HG02623 (cell line): ENCODE data around the gene FARS2.

ENCODE experiments used
- ATAC-seq: cut with Tn5 transposase; IDR thresholded peaks from one replicate; pipeline ENCODE4 v1.9.1; 2021; ENCODE audit warnings: moderate library complexity; ENCODE audit not compliant: unreplicated experiment

The FARS2 gene

GRCh38 chr6:5285081-5285480, 23.8 kb downstream of the FARS2 start:
- no peak for ATAC-seq

DNA sequence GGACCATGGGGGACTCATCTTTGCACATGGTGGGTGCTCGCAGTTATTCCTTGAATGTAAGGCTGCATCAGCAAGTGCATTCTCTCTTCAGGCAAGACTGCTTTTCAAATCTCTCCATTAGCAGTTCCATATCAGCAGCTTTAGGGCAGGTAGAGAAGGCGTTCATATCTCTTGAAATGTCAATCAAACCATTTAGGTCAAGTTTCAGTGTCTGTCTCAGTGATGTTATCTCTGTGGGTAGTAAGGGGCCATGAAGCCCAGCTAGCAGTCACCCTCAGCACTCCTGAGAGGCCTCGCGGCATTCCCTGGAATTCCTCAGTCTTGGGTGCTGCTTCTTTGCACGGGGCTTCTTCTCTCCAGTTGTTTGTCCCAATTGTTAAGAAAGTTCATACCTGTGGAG, 24.2 kb downstream of the FARS2 start:
- no peak for ATAC-seq

DNA sequence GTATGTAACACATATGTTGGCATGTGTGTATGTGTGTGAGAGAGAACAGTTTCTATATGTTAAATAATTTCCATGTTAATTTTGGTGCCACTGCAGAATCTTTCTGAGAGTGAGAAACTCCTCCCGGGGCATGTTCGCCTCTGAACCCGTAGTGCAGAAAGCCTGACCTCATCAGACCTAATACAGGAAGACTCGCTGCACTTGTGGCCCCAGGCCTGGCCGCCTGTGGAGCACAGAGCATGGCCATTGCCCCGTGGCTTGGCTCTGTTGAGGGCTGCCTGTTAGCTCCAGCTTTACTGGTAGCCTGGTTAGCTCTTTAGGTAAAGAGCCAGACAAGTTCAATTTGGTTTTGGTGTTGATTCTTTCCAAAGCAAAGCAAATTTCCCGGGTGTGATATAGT, 25.5 kb downstream of the FARS2 start:
- no peak for ATAC-seq

DNA sequence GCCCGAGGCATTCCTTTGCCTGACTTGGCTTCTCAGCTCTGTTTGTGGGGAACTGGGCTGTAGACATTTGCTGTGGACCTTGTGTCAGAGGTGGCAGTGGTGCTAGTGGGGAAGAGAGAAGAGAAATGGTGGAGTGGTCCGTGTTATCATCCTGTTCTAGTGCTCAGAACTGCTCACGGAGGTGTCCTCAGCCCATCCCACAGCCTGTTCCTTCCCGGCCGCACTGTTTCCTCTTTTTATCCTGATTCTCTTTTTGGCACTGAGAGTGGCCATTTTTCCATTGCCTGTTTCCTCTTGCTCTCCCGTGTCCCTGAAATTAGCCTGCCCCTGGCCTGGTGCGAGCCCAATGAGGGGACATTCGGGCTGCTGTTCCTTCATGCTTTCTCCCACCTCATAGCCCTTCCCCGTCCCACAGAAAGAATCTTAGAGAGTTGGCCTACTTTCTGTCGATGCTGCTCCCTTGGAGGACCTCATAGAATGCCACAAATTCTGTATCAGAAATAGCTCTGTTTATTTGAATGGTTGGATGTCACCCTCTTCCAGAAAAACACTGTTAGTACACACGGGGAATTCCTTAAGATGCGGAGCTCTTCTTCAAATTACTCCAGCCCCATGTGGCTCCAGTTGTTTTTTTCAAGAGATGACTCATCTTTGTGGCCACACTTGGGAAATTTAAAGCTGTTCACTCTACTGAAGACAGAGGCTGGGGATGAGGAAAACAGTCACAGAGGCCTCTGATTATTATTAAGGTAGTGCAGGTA, 26.1 kb downstream of the FARS2 start:
- ATAC-seq: no peak

DNA sequence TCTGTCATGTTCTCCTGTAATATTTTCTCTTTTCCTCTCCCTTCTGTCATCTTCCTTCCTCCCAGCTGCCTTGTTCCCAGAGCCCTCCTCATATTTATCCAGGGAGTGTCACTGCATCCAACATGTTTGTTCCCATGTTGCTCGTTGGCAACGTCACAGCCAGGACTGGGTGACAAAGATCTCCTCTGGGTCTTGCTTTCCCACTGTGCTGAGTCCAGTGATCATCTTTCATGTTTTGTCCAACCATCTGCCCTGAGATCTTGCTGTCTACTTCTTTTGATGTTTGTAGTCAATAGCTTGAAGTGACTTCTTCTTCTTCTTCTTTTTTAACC, 26.6 kb downstream of the FARS2 start:
- no peak for ATAC-seq

DNA sequence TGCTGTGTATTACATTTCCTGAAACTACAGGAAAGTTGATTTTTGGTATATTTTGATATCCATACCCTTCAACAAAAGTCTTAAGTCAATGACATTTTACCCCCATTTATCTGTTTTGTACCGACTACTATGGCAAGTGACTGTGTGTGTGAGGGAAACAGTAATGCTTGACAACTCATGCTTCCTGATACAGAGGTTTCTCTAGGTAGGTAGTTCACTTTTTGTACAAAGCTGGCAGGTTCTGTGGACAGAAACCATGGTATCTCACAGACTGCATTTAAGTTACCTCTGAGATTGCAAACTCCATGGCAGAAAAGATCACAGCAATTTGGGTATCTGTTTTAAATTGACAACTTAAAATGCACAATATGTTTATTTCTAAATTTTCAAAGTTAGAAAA, 28.8 kb downstream of the FARS2 start:
- no peak for ATAC-seq

- ATAC-seq: no peak
Observed at GRCh38 chr6:5290500-5290899, 29.2 kb downstream of the FARS2 start.

GRCh38 chr6:5292154-5292553, 30.8 kb downstream of the FARS2 start:
- no peak for ATAC-seq

GRCh38 chr6:5293692-5294091, 32.4 kb downstream of the FARS2 start:
- ATAC-seq: no peak

GRCh38 chr6:5294392-5295211, 33.3 kb downstream of the FARS2 start:
- no peak for ATAC-seq

DNA sequence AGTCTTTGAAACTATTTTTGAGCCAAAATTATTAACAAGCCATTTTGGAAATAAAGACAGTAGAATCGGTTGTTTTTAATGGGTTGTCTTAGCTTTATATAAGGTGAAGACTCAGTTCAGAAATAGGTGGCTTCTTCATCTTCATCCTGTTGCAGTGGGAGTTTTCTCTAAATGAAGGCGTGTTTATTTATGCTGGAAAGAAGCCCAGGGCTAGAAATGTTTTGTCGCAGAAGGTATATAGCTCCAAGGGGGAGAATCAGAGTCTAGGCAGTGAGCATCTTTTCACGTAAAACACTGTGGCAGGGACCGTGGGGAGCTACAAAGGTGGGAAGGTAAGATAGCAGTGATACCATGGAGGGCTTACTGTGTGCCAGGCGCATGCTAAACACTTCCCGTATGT, 34.3 kb downstream of the FARS2 start:
- no peak for ATAC-seq

- no peak for ATAC-seq
Observed at GRCh38 chr6:5300206-5300764, 39.0 kb downstream of the FARS2 start.

- peak; percentile 84 for ATAC-seq
Observed at GRCh38 chr6:5302220-5302946, 41.1 kb downstream of the FARS2 start.

DNA sequence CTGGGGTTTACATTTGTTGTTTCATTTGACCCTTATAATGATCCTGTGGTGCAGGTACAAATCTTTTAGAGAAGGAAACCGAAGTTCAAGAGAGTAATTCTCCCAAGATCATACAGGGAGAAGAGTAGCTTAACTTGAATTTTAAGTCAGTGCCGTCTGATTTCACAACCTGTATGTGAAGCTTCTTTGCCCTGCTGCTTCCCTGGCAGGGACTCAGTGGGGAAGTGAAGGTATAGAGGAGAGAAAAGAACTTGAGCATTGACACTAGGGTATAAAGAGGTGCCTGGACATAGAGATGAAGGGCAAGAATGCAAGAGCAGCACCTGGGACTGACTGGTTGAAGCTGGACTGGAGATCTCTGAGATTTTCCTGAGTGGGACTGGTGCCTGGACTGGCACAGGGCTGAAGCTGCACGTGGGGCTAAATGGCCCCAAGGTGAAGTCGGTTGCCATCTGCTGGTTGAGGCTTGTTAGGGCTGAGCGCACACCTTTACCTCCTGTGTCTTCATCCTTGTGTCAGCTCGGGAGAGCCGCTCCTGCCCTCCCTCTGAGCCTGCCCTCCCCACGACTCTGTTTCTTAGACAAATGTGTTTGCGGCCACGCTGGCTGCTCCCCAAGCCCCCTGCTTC, 41.8 kb downstream of the FARS2 start:
- ATAC-seq: peak; percentile 58

DNA sequence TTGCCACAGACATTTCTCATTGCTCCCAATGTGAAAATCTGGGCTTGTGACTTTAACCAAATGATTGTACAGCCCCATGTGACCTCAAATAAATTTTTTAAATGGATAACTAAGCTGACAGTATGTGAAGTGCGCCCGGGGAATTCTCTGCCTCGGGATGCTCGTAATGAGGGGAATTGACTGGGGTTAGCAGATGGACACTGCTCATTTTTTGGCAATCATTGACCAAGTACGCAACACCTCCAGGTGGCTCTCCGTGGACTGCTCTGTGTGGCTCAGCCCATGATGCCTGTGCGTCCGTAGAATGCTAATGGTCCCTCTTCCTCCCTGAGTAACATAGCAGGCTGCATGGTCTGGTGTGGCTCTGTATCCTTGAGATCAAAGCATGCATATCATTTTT, 42.4 kb downstream of the FARS2 start:
- ATAC-seq: no peak

DNA sequence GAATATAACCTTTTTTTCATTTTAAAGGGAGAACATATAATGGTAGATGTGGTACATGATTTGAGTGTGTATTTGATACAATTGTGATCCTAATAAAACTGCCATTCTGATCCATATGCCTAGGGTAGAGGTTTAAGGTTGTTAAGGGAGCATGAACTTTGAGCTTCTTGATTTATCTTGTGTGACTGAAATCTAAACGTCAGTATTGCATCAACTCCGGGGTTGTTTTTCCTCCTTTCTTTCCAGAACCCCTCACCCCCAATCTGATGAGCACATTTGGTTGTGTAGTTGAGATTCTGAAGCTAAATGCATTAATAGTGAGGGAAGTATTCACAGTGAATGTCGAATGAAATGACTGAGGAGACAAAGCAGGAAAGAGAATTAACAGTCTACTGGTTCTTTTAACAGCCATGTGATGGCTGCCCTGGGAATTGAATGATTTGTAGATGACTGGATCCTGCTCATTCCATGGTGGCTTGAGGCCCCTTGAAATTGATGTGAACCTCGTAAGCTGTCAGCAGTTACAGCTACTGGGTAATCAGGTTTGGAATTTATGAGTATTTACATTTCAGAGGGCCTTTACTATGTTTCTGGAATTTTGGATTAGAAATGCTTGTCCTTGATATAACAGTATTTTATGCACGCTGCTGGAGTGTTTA, 44.8 kb downstream of the FARS2 start:
- ATAC-seq: no peak

DNA sequence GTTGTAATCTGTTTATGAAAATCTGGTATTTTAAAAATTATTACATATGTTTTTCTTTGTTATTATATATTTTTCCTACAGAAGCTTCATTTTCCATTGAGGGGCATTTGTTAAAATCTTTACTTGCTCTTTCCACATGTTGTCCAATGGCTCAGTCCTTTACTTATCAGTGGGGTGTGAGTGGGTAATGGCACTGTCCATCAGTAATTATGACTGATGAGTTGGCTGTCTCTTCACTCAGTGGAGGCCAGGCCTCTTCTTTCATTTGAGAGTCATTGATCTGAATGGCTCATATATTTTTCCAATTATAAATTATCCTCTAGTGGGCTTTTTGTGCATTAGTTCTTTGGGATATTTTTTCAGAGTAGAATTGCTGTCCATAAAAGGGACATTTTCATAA, 45.7 kb downstream of the FARS2 start:
- no peak for ATAC-seq

- no peak for ATAC-seq
Observed at GRCh38 chr6:5308066-5308465, 46.8 kb downstream of the FARS2 start.

DNA sequence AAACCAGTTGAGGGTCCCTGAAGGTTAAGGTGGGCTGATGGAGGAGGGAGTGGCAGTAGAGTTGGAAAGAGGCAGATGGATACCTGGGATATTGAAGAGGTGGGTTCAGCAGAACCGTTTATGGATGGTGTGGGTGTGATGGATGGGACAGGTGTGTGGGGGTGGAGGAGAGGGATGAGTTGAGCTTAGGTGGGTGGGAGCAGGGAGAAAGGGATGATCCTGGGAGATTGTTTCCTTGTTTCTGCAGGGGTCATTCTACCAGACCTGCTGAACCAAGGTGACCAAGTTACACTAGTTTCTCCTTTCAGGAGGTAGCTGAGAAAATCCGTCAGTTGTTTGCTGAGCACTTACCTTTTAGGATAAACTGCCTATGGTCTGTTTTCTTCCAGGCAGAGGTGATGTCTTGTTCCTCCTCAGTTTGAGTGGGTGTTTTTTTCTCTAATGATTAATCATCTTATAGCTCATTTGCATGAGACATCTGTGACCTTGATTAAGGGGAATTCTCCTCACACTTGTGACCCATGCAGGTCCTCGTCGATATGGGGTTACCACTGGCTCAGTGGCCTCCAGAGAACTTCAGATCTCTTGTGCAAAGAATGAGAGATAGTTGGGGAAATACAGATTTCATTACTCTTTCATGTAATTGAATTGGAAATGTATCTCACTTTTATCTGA, 53.0 kb downstream of the FARS2 start:
- ATAC-seq: no peak

DNA sequence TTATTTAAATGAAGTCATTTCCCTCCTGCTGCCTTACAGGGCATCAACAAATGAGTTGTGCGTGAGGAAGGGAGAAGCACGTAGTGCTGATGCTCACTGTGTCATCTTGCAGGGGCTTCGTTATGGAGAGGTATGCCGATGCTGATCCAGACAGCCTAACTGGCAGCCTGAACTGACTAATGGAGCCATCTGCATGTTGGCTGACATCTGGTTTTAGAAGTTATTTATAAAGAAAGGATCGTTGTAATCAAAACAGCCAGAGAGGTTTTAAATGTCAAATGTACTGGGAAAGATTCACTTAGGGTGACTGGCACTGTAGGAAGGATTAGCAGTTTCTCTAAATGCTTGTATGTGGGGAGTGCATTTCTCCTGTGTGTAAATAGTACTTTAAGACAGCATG, 54.6 kb downstream of the FARS2 start:
- no peak for ATAC-seq
